CD14-positive monocyte (primary cell): Measurements from ENCODE around the gene POLRMT. TPM values are rescaled to one million over a fixed set of nuclear protein-coding genes. Genes with fewer than 3 reads are reported as not detected.

Experiments
- DNase-seq, 3 donors: peaks; one replicate each; pipeline ENCODE4 v3.0.0-alpha.2; 2011 to 2022
- H2AFZ ChIP-seq: 2 replicates; pipeline ENCODE4 v1.6.0; 2012; ENCODE audit warnings: mild to moderate bottlenecking, low read depth, low read length, inconsistent platforms; ENCODE audit not compliant: insufficient read depth, poor library complexity, severe bottlenecking
- H3K27ac ChIP-seq, 2 donors: 1 replicate in 1 of 2; 2 replicates in 1 of 2; pipeline ENCODE4 v1.5.1; 2012 to 2013; ENCODE audit warnings: low read length in 2 of 2, control low read depth in 1 of 2, inconsistent platforms in 1 of 2, low read depth in 1 of 2, mild to moderate bottlenecking in 1 of 2
- H3K27me3 ChIP-seq, 2 donors: one replicate each; pipeline versions ENCODE4 v1.6.0 to v1.6.1; 2011 to 2013; ENCODE audit warnings: low read length in 2 of 2; ENCODE audit not compliant: control insufficient read depth in 2 of 2, insufficient read depth in 2 of 2
- H3K36me3 ChIP-seq, 2 donors: replicated peaks in 1 of 2; 1 replicate in 1 of 2; 2 replicates in 1 of 2; pipeline versions ENCODE4 v1.5.1 to v1.6.1; 2012 to 2013; ENCODE audit warnings: low read length in 2 of 2, control low read depth in 1 of 2, inconsistent platforms in 1 of 2, mild to moderate bottlenecking in 1 of 2; ENCODE audit not compliant: insufficient read depth in 2 of 2, control insufficient read depth in 1 of 2
- H3K4me1 ChIP-seq, 2 donors: 1 replicate in 1 of 2; 2 replicates in 1 of 2; pipeline versions ENCODE4 v1.5.1 to v1.6.1; 2012 to 2013; ENCODE audit warnings: low read length in 2 of 2, control low read depth in 1 of 2, inconsistent platforms in 1 of 2, mild to moderate bottlenecking in 1 of 2, moderate library complexity in 1 of 2; ENCODE audit not compliant: insufficient read depth in 2 of 2, control insufficient read depth in 1 of 2
- H3K4me2 ChIP-seq: replicated peaks from 2 replicates; pipeline ENCODE3; 2012; ENCODE audit warnings: low read length, moderate library complexity, mild to moderate bottlenecking; ENCODE audit not compliant: poor library complexity, severe bottlenecking; ENCODE audit errors: extremely low read depth
- H3K4me3 ChIP-seq, 3 experiments: fragments of 200-600 bp in 1 of 3; sonication (generic) in 1 of 3; replicated peaks in 1 of 3; 1 replicate in 2 of 3; 2 replicates in 1 of 3; pipeline ENCODE4 v1.5.1; 2011 to 2013; ENCODE audit warnings: low read length in 3 of 3, mild to moderate bottlenecking in 3 of 3, control low read depth in 2 of 3, low read depth in 2 of 3, inconsistent platforms in 1 of 3, moderate library complexity in 1 of 3
- H3K79me2 ChIP-seq: 2 replicates; pipeline ENCODE4 v1.6.0; 2012; ENCODE audit warnings: mild to moderate bottlenecking, control low read depth, inconsistent platforms, low read length, moderate library complexity; ENCODE audit not compliant: insufficient read depth
- H3K9ac ChIP-seq: 2 replicates; pipeline ENCODE4 v1.6.0; 2017; ENCODE audit warnings: low read length, mild to moderate bottlenecking; ENCODE audit not compliant: insufficient read depth, poor library complexity, severe bottlenecking
- H3K9me3 ChIP-seq, 2 donors: replicated peaks in 1 of 2; 1 replicate in 1 of 2; 2 replicates in 1 of 2; pipeline versions ENCODE4 v1.5.1 to v1.6.1; 2012 to 2013; ENCODE audit warnings: low read length in 2 of 2, control low read depth in 1 of 2; ENCODE audit not compliant: control insufficient read depth in 1 of 2, insufficient read depth in 1 of 2
- H4K20me1 ChIP-seq: 2 replicates; pipeline ENCODE4 v1.6.0; 2012; ENCODE audit warnings: mild to moderate bottlenecking, low read length, control low read depth, moderate library complexity; ENCODE audit not compliant: insufficient read depth
- H3K27ac Mint-ChIP-seq, 7 donors: one replicate each; pipeline ENCODE4 v1.8.0; 2020; ENCODE audit warnings: mild to moderate bottlenecking in 7 of 7, mixed read lengths in 7 of 7, moderate library complexity in 6 of 7, inconsistent platforms in 2 of 7
- H3K27me3 Mint-ChIP-seq, 3 donors: one replicate each; pipeline ENCODE4 v1.8.0; 2021 to 2022; ENCODE audit warnings: low read depth in 3 of 3, mild to moderate bottlenecking in 3 of 3, mixed read lengths in 3 of 3, moderate library complexity in 3 of 3, inconsistent platforms in 1 of 3
- H3K36me3 Mint-ChIP-seq, 2 donors: one replicate each; pipeline ENCODE4 v1.8.0; 2020; ENCODE audit warnings: mixed read lengths in 2 of 2, inconsistent platforms in 1 of 2, mild to moderate bottlenecking in 1 of 2
- H3K4me1 Mint-ChIP-seq: one replicate; pipeline ENCODE4 v1.8.0; 2020; ENCODE audit warnings: mild to moderate bottlenecking, mixed read lengths
- H3K4me3 Mint-ChIP-seq, 2 donors: one replicate each; pipeline ENCODE4 v1.8.0; 2020; ENCODE audit warnings: mild to moderate bottlenecking in 2 of 2, mixed read lengths in 2 of 2, moderate library complexity in 1 of 2
- H3K9me3 Mint-ChIP-seq, 7 donors: one replicate each; pipeline ENCODE4 v1.8.0; 2020 to 2022; ENCODE audit warnings: mixed read lengths in 7 of 7, mild to moderate bottlenecking in 6 of 7, moderate library complexity in 6 of 7, inconsistent platforms in 2 of 7
- WGBS: methylation state at CpG from one replicate; pipeline ENCODE4 v1.1.5; 2013; ENCODE audit warnings: missing lambda C conversion rate; ENCODE audit not compliant: insufficient coverage; 5-methylcytosine and 5-hydroxymethylcytosine counted together
- intact Hi-C, 2 donors: fragments of 100-400 bp; cut with micrococcal nuclease; formaldehyde crosslinking; loops; one replicate each; pipeline versions ENCODE4 v1.15.0 to v1.15.1; 2023
- polyA plus RNA-seq, 3 donors: library from polyadenylated mRNA; depleted of rRNA in 1 of 3; unstranded in 2 of 3; stranded (reverse) in 1 of 3; fragments of 300-500 nt in 2 of 3; fragments of >200 nt in 1 of 3; fragmentation: Illumina TruSeq in 2 of 3; gene quantifications; 1 replicate in 2 of 3; 2 replicates in 1 of 3; pipeline ENCODE4 v1.2.3, GENCODE V29; 2012 to 2021
- TF ChIP-seq, protein P1 (sequence below): fragments of 200-600 bp; IDR thresholded peaks from one replicate; pipeline ENCODE4 v1.8.0; 2022; ENCODE audit warnings: antibody characterized with exemption, mild to moderate bottlenecking

Gene POLRMT
- polyA plus RNA-seq, 3 donors = 16.2 to 40.5 (median 17.6) TPM

DNA sequence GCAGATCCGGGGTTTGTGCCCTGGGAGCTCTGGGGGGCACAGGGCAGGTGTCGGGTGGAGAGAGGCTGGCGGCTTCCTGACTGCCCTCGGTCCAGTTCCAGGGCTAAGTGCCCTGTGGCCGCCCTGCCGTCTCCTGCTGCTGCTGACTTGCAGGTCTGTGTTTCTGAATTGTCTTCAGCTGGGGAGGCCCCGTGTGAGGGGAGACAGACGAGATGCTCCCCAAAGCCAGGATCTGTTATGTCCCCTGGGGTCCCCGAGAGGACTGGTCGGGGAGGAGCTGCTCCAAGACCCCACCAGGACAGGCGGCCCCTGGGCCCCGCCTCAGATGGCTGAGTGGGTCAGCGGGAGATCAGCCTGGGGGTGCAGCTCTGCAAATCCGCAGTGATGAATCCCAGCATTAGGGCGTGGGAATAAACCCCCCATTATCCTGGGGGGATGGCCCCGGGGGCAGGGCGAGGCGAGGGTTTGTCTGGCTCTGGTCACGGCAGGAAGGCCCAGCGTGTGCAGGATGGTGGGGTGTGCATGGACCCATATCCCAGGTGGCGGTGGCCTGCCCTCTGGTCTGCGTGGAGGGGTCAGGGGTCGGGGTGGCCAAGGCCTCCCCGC lies 39.0 kb downstream of the POLRMT start:
- no peaks in the 10 kb centered on the region for H4K20me1 ChIP-seq
- intact Hi-C loops = no loop called here
- H3K27me3 ChIP-seq = peaks cover 5 to 24% of the 10 kb centered on the region in 2 donors
- no peaks in the 10 kb centered on the region for H3K79me2 ChIP-seq
- H3K27me3 Mint-ChIP-seq = peaks cover 26 to 52% (median 45%) of the 10 kb centered on the region in 3 donors
- 78% methylated on average over 21 of the region's 24 CpGs for WGBS
- no peak overlapping the region for H3K4me3 Mint-ChIP-seq
- no peaks in the 10 kb centered on the region for H3K36me3 Mint-ChIP-seq
- H3K36me3 ChIP-seq = no peaks in the 10 kb centered on the region
- no peak overlapping the region for H3K27ac Mint-ChIP-seq
- H3K27ac ChIP-seq = no peak overlapping the region
- peaks cover 5 to 6% of the 10 kb centered on the region in 2 donors for H3K9me3 ChIP-seq
- H2AFZ ChIP-seq = no peak overlapping the region
- H3K4me1 Mint-ChIP-seq = no peaks in the 10 kb centered on the region
- no peak overlapping the region for H3K4me2 ChIP-seq
- no peak for DNase-seq
- H3K9ac ChIP-seq = no peak overlapping the region
- no peak overlapping the region for H3K4me3 ChIP-seq
- no peaks in the 10 kb centered on the region for H3K4me1 ChIP-seq
- TF ChIP-seq, protein P1, sequence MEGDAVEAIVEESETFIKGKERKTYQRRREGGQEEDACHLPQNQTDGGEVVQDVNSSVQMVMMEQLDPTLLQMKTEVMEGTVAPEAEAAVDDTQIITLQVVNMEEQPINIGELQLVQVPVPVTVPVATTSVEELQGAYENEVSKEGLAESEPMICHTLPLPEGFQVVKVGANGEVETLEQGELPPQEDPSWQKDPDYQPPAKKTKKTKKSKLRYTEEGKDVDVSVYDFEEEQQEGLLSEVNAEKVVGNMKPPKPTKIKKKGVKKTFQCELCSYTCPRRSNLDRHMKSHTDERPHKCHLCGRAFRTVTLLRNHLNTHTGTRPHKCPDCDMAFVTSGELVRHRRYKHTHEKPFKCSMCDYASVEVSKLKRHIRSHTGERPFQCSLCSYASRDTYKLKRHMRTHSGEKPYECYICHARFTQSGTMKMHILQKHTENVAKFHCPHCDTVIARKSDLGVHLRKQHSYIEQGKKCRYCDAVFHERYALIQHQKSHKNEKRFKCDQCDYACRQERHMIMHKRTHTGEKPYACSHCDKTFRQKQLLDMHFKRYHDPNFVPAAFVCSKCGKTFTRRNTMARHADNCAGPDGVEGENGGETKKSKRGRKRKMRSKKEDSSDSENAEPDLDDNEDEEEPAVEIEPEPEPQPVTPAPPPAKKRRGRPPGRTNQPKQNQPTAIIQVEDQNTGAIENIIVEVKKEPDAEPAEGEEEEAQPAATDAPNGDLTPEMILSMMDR = no peak
- H3K9me3 Mint-ChIP-seq = peaks cover 0 to 18% (median 6%) of the 10 kb centered on the region in 7 donors

DNA sequence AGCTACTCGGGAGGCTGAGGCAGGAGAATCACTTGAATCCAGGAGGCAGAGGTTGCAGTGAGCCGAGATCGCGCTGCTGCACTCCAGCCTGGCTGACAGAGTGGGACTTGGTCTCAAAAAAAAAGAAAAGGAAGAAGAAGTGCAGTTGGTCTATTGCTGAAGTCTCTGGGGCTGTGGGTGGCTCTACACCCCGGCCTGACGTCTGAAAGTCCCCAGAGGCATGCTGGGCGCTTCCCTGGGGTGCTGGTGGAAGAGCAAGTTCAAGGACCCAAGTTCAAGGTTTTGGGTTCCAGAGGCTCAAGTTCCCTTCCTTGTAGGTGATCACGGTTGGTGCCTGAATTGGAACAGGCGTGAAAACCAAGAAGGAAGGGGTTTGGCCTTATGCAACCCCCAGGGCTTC lies 39.8 kb downstream of the POLRMT start:
- H3K27me3 ChIP-seq = peaks cover 10 to 33% of the 10 kb centered on the region in 2 donors
- H3K27ac Mint-ChIP-seq = no peak overlapping the region

More for the DNA sequence above, 39.8 kb downstream of the POLRMT start:
- H3K36me3 ChIP-seq = no peaks in the 10 kb centered on the region
- TF ChIP-seq, protein P1 = no peak
- no peaks in the 10 kb centered on the region for H3K4me1 ChIP-seq
- H3K79me2 ChIP-seq = no peaks in the 10 kb centered on the region
- H3K9ac ChIP-seq = no peak overlapping the region
- 58% methylated on average over 7 of the region's 9 CpGs for WGBS
- no peak overlapping the region for H3K4me3 ChIP-seq
- H4K20me1 ChIP-seq = no peaks in the 10 kb centered on the region
- intact Hi-C loops = no loop called here
- Mint-ChIP-seq H3K4me1 (peaks cover 2% of the 10 kb centered on the region), H3K36me3 (no peaks in the 10 kb centered on the region), H3K9me3 (peaks cover 0 to 23% (median 9%) of the 10 kb centered on the region in 7 donors), H3K4me3 (no peak overlapping the region), H3K27me3 (peaks cover 34 to 60% (median 46%) of the 10 kb centered on the region in 3 donors)
- no peak overlapping the region for H3K27ac ChIP-seq
- H3K9me3 ChIP-seq = peaks cover 5 to 11% of the 10 kb centered on the region in 2 donors
- DNase-seq = no peak
- H3K4me2 ChIP-seq = no peak overlapping the region
- no peak overlapping the region for H2AFZ ChIP-seq
